Thoracic aorta endothelial cell (primary cell): ENCODE measurements around the gene TAP2. TPM values are rescaled to one million over a fixed set of nuclear protein-coding genes. Genes with fewer than 3 reads are reported as not detected.

Experiments
- total RNA-seq: library from RNA; depleted of rRNA; stranded (reverse); fragments of >200 nt; gene quantifications from 2 replicates; pipeline ENCODE4 v1.2.3, GENCODE V29; 2012

Gene TAP2
- 20.1 and 28.1 TPM in 2 replicates for total RNA-seq

DNA sequence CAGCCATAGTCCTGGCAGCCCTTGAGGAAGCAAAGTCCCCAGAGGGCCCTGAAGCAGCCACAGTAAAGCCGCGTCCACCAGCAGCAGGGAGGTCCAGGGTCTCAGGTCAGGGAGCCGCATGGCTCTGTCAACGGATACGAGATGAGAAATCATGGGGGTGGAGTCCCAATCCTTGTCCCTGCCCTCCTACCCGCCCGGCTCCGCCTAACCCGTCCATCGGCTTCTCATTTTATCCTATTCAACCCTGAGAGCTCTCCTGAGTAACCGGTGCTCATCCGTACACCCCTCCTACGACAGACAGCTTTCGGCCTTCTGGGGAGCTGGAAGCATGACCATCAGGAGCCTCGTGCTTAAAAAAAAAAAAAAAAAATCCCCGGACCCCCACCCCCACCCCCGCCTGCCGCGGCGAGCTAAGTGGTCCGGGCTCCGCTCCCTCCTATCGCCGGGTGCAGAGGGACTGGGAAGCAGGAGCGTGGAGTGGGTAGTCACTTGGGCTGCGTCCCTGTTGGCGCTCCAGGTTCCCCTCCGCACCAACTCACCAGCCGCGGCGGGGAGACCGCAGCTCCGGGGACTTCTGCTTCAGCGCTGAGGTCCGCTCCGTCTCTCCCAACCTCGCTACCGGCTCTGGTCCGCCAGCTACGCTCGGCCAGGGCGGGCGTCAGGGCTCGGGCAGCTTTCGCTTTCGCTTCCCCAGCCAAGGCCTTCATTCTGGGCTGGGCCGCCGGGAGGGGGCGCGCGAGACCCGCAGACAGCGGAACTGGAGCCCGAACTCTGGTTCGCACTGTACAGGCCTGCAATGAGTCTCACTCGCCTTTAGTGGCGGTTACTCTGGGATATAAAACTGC lies at the start of gene TAP2:
TSS of gene TAP2 (minus strand) at position 626 of the 845 bp plus-strand sequence. CDS start at position 120, 506 bp downstream.

DNA sequence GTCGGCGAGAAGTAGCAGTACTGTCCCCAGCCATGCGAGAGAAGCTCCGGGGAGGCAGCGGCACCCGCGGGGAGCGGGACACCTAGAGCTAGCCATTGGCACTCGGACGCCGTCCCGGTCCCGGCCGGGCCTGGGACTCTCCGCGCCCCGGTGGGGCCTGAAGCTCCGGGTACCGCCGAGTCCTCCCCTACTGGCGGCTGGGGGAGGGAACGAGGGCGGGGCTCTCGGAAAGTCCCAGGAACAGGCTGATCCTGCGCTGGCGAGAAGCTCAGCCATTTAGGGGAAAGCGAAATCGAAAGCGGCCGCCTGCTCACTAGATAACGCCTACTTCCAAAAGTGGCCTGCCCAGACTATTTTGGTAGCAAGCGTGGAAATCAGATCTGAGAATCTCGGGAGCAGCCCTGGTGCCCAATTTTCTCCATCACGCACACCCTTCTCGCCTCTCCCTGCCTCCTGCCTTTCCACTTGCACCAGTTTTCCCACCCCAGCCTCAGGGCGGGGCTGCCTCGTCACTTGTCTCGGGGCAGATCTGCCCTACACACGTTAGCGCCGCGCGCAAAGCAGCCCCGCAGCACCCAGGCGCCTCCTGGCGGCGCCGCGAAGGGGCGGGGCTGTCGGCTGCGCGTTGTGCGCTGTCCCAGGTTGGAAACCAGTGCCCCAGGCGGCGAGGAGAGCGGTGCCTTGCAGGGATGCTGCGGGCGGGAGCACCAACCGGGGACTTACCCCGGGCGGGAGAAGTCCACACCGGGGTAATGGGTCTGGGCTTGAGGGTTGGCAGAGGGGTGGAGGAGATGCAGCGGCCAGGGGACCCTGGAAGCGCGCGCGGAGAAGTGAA lies 15.2 kb upstream of the TAP2 start, which contains the start of the genes PSMB9 and TAP1:
TSS of gene PSMB9 (plus strand) at position 652 of the 835 bp plus-strand sequence. CDS start at position 690, 38 bp downstream.
TSS of gene TAP1 (minus strand) at position 164 of the 835 bp plus-strand sequence. CDS start at position 96, 68 bp downstream.

DNA sequence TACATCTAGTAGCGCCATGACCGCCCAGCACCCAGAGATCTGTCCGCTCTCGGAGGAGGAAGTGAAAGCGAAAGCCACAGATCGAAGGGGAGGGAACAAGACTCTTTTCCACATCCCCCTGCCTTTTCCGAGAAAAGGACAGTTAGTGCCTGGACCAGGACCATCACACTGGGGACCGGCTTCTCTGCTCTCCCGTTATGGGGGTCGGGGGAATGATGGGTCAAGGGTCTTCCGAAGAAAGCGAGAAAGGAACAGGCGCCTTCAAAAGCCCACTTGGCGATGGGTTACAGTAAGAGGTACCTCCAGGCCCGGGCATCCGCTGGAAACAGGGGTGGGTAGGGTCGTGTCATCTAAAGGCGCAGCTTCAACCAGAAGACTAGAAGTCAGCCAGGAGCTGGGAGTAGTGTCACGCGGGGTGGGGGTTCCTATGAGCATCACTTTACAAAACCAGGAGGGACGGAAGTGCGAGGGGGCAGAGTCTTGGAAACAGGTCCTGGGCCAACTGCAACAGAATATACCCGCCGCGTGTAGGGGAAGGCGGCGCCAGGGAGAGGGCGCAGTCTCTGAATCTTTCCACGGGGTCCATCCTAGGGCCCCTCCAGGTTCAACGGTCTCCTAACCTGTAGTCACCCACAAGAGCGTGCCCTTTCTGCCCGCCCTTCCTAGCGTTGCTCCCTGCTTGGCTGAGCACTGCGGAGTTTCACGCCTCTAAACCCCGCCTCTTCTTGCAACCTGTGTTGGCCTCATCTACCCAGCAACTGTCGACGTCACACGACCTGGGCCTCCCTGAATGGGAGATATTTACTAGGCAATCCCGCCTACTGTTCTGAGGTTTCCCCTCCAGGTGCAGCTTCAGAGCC lies 5.7 kb upstream of the TAP2 start, which contains the start of gene PSMB8:
TSS of gene PSMB8 (minus strand) at position 69 of the 860 bp plus-strand sequence. CDS start at position 18, 51 bp downstream.

DNA sequence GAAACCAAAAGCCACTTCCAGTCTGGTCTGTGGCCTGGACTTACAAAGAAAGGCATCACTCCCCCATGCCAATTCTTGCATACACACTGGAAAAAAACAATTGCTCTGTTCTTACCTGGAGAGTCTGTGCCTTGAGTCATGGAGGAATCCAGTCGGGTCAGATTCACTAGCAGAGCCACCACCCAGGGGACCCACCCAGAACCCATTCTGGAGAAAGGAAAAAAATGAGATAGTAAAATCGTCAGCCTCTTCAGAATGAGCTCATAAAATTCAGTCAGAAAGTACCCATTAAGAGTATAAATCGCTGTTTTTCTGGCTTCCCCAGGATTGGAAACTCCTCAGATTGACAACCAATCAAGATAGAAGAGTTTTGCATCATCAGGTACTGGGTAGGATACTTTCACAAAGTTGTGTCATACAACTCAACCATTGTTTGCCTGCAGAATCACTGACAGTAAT lies 21.8 kb downstream of the TAP2 start, which contains the start of gene HLA-DOB:
TSS of gene HLA-DOB (minus strand) at position 257 of the 459 bp plus-strand sequence. CDS start at position 206, 51 bp downstream.

Other genes starting within 250 kb of the TAP2 start
- 0.93 TPM in 1 of 2 replicates, not detected in the other for gene HLA-DRB1, start 248.9 kb downstream of the TAP2 start, total RNA-seq
- not detected in 2 replicates for gene HLA-DQA1, start 201.3 kb downstream of the TAP2 start, total RNA-seq
- gene HLA-DQB1, start 172.1 kb downstream of the TAP2 start, total RNA-seq = not detected in 2 replicates
- not detected in 2 replicates for gene HLA-DQA2, start 97.3 kb downstream of the TAP2 start, total RNA-seq
- 0.07 TPM in 1 of 2 replicates, not detected in the other for gene HLA-DQB2, start 75.2 kb downstream of the TAP2 start, total RNA-seq
- gene HLA-DOB, start 21.7 kb downstream of the TAP2 start, total RNA-seq = not detected in 2 replicates
- gene PSMB8, start 5.3 kb upstream of the TAP2 start, total RNA-seq = 29.1 and 49.2 TPM in 2 replicates
- gene TAP1, start 15.0 kb upstream of the TAP2 start, total RNA-seq = 29.4 and 37.5 TPM in 2 replicates
- gene PSMB9, start 15.5 kb upstream of the TAP2 start, total RNA-seq = 7.0 and 9.1 TPM in 2 replicates
- 0.27 and 0.50 TPM in 2 replicates for gene HLA-DMB, start 102.3 kb upstream of the TAP2 start, total RNA-seq
- gene HLA-DMA, start 114.4 kb upstream of the TAP2 start, total RNA-seq = 0.57 and 0.93 TPM in 2 replicates
- 143 and 157 TPM in 2 replicates for gene BRD2, start 129.9 kb upstream of the TAP2 start, total RNA-seq
- gene HLA-DOA, start 170.9 kb upstream of the TAP2 start, total RNA-seq = under 0.01 TPM in 1 of 2 replicates, not detected in the other
- gene HLA-DPA1, start 234.9 kb upstream of the TAP2 start, total RNA-seq = 5.2 and 16.8 TPM in 2 replicates
- 14.5 and 20.8 TPM in 2 replicates for gene HLA-DPB1, start 237.3 kb upstream of the TAP2 start, total RNA-seq